Lung (tissue), 12 donors: ENCODE results near the gene CCDC117. TPM values are rescaled to one million over a fixed set of nuclear protein-coding genes. Genes with fewer than 3 reads are reported as not detected.
"Not testable (repeated sequence)": the region's sequence is repeated elsewhere in the genome, so short reads cannot be mapped to it uniquely, and the experiment has no call there.

ENCODE experiments used
- ATAC-seq: fragments of 200-7000 bp; cut with Tn5 transposase; one replicate; pipeline ENCODE4 v1.9.1; 2020; ENCODE audit warnings: moderate number of reproducible peaks; ENCODE audit not compliant: insufficient read depth, low FRiP score
- DNase-seq, 3 donors: peaks; one replicate each; pipeline ENCODE4 v3.0.0-alpha.2; 2013 to 2017
- H3K27ac ChIP-seq, 2 donors: one replicate each; pipeline ENCODE4 v1.5.1; 2013; ENCODE audit warnings: mild to moderate bottlenecking in 2 of 2, moderate library complexity in 2 of 2, control low read depth in 1 of 2, inconsistent platforms in 1 of 2, low read depth in 1 of 2, low read length in 1 of 2
- H3K27me3 ChIP-seq, 3 donors: one replicate each; pipeline ENCODE4 v1.5.1; 2013; ENCODE audit warnings: low read length in 2 of 3; ENCODE audit not compliant: control insufficient read depth in 3 of 3, insufficient read depth in 3 of 3
- H3K36me3 ChIP-seq, 4 donors: one replicate each; pipeline ENCODE4 v1.5.1; 2013; ENCODE audit warnings: low read length in 4 of 4, mild to moderate bottlenecking in 1 of 4, moderate library complexity in 1 of 4; ENCODE audit not compliant: control insufficient read depth in 4 of 4, insufficient read depth in 4 of 4
- H3K4me1 ChIP-seq, 5 donors: one replicate each; pipeline ENCODE4 v1.5.1; 2013; ENCODE audit warnings: low read length in 5 of 5, mild to moderate bottlenecking in 2 of 5, moderate library complexity in 1 of 5; ENCODE audit not compliant: control insufficient read depth in 5 of 5, insufficient read depth in 5 of 5
- H3K4me3 ChIP-seq: one replicate; pipeline ENCODE4 v1.5.1; 2013; ENCODE audit warnings: mild to moderate bottlenecking, control low read depth, moderate library complexity
- H3K9ac ChIP-seq, 2 donors: one replicate each; pipeline ENCODE4 v1.5.1; 2013; ENCODE audit warnings: low read length in 2 of 2, control low read depth in 1 of 2; ENCODE audit not compliant: insufficient read depth in 1 of 2
- H3K9me3 ChIP-seq, 4 donors: one replicate each; pipeline ENCODE4 v1.5.1; 2013; ENCODE audit warnings: low read length in 3 of 4, mild to moderate bottlenecking in 1 of 4, moderate library complexity in 1 of 4; ENCODE audit not compliant: control insufficient read depth in 4 of 4, insufficient read depth in 3 of 4
- WGBS, 2 donors: extraction: QIAGEN DNeasy Blood & Tissue Kit; methylation state at CpG; one replicate each; pipeline ENCODE4 v1.1.7; 2013; 5-methylcytosine and 5-hydroxymethylcytosine counted together
- polyA plus RNA-seq, 2 donors: library from polyadenylated mRNA; stranded (reverse); fragments of 200-250 nt; gene quantifications; one replicate each; pipeline ENCODE4 v1.2.1, GENCODE V29; 2013
- total RNA-seq, 2 donors: library from RNA; depleted of rRNA in 1 of 2; stranded (reverse); fragments of >200 nt in 1 of 2; gene quantifications; one replicate each; pipeline ENCODE4 v1.2.1, GENCODE V29; 2014 to 2021
- TF ChIP-seq, protein P1 (sequence below): IDR thresholded peaks from 2 replicates; pipeline ENCODE4 v1.5.1; 2012; ENCODE audit warnings: mild to moderate bottlenecking; ENCODE audit errors: control extremely low read depth, extremely low read depth
- donor health status: control.
- donor health status: control.
- donor health status: Bipolar disorder and iron deficiency.
- donor health status: healthy.
- donor health status: DM: yes; HTN: yes; CAD: no.

CCDC117 gene
- total and polyA plus RNA-seq, 4 donors, result 7.8 to 29.2 (median 16.4) TPM

GRCh38 chr22:28822930-28823551, 50.5 kb downstream of the CCDC117 start:
- DNase-seq (peak in 2 of 3 donors; percentile 51 to 65), ATAC-seq (no peak)
- Histone ChIP-seq H3K4me3 (no peak overlapping the region), H3K36me3 (peaks cover 0 to 3% (median 0%) of the 10 kb centered on the region in 4 donors), H3K9me3 (no peaks in the 10 kb centered on the region), H3K4me1 (peaks cover 0 to 8% (median 7%) of the 10 kb centered on the region in 5 donors), H3K9ac (no peak overlapping the region), H3K27me3 (no peaks in the 10 kb centered on the region), H3K27ac (no peak overlapping the region)
- TF ChIP-seq, protein P1, sequence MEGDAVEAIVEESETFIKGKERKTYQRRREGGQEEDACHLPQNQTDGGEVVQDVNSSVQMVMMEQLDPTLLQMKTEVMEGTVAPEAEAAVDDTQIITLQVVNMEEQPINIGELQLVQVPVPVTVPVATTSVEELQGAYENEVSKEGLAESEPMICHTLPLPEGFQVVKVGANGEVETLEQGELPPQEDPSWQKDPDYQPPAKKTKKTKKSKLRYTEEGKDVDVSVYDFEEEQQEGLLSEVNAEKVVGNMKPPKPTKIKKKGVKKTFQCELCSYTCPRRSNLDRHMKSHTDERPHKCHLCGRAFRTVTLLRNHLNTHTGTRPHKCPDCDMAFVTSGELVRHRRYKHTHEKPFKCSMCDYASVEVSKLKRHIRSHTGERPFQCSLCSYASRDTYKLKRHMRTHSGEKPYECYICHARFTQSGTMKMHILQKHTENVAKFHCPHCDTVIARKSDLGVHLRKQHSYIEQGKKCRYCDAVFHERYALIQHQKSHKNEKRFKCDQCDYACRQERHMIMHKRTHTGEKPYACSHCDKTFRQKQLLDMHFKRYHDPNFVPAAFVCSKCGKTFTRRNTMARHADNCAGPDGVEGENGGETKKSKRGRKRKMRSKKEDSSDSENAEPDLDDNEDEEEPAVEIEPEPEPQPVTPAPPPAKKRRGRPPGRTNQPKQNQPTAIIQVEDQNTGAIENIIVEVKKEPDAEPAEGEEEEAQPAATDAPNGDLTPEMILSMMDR, result no peak
- 58 to 61% methylated on average over 4 of the region's 4 CpGs for WGBS, 2 donors

GRCh38 chr22:28824455-28824854, 52.0 kb downstream of the CCDC117 start:
- ATAC-seq, H3K9ac ChIP-seq, H3K27ac ChIP-seq, H3K4me3 ChIP-seq, H3K27me3 ChIP-seq, H3K4me1 ChIP-seq, DNase-seq, H3K9me3 ChIP-seq, H3K36me3 ChIP-seq: not testable (repeated sequence)
- 79 to 93% methylated on average over 9 of the region's 9 CpGs for WGBS, 2 donors

DNA sequence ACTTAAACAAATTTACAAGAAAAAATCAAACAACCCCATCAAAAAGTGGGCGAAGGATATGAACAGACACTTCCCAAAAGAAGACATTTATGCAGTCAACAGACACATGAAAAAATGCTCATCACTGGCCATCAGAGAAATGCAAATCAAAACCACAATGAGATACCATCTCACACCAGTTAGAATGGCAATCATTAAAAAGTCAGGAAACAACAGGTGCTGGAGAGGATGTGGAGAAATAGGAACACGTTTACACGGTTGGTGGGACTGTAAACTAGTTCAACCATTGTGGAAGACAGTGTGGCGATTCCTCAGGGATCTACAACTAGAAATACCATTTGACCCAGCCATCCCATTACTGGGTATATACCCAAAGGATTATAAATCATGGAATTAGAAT, 53.9 kb downstream of the CCDC117 start:
- H3K27me3 ChIP-seq, H3K4me1 ChIP-seq, ATAC-seq, H3K27ac ChIP-seq, H3K9ac ChIP-seq, H3K4me3 ChIP-seq, H3K9me3 ChIP-seq, DNase-seq, H3K36me3 ChIP-seq: not testable (repeated sequence)
- 55 to 64% methylated on average over 4 of the region's 4 CpGs for WGBS, 2 donors

- no peak for ATAC-seq
- DNase-seq, result no peak
- 44 to 83% methylated on average over 7 of the region's 7 CpGs for WGBS, 2 donors
- TF ChIP-seq, protein P1, result no peak
- H3K4me3 ChIP-seq, result no peak overlapping the region
- H3K9ac ChIP-seq, result no peak overlapping the region
- peaks cover 0 to 3% (median 0%) of the 10 kb centered on the region in 4 donors for H3K36me3 ChIP-seq
- H3K27me3 ChIP-seq, result no peaks in the 10 kb centered on the region
- peaks cover 0 to 6% (median 0%) of the 10 kb centered on the region in 5 donors for H3K4me1 ChIP-seq
- no peaks in the 10 kb centered on the region for H3K9me3 ChIP-seq
- H3K27ac ChIP-seq, result no peak overlapping the region
Observed at GRCh38 chr22:28826921-28827320, 54.4 kb downstream of the CCDC117 start.
